GM19467 (cell line): Measurements from ENCODE around the gene ABCB8.

Experiments used
- ATAC-seq: cut with Tn5 transposase; IDR thresholded peaks from one replicate; pipeline ENCODE4 v1.9.1; 2021; ENCODE audit warnings: mild to moderate bottlenecking, moderate library complexity; ENCODE audit not compliant: unreplicated experiment

The ABCB8 gene

GRCh38 chr7:151028131-151028947 lies at the start of gene ABCB8:
TSS of gene ABCB8 (plus strand) at chr7:151028450. CDS start at chr7:151028516, 66 bp downstream.
- ATAC-seq, result peak; percentile 98

GRCh38 chr7:150979713-150980390 lies 48.4 kb upstream of the ABCB8 start:
- no peak for ATAC-seq

GRCh38 chr7:150980663-150981062 lies 47.6 kb upstream of the ABCB8 start:
- no peak for ATAC-seq

GRCh38 chr7:150981644-150982043 lies 46.6 kb upstream of the ABCB8 start:
- no peak for ATAC-seq

GRCh38 chr7:150982351-150982750 lies 45.9 kb upstream of the ABCB8 start:
- no peak for ATAC-seq

GRCh38 chr7:150983893-150984368 lies 44.3 kb upstream of the ABCB8 start:
- no peak for ATAC-seq

GRCh38 chr7:150986099-150986512 lies 42.1 kb upstream of the ABCB8 start:
- no peak for ATAC-seq

GRCh38 chr7:150986556-150986955 lies 41.7 kb upstream of the ABCB8 start:
- no peak for ATAC-seq

- ATAC-seq, result no peak
Measured at GRCh38 chr7:150988230-150989226, 39.7 kb upstream of the ABCB8 start.

- no peak for ATAC-seq
Measured at GRCh38 chr7:150989456-150989855, 38.8 kb upstream of the ABCB8 start.

- no peak for ATAC-seq
Measured at GRCh38 chr7:150990416-150991186, 37.6 kb upstream of the ABCB8 start, which contains the start of gene NOS3. TSS of gene NOS3 (plus strand) at chr7:150991017. CDS start at chr7:150993804, 2,787 bp downstream.

GRCh38 chr7:150992051-150992640 lies 36.1 kb upstream of the ABCB8 start:
- no peak for ATAC-seq

- ATAC-seq, result peak; percentile 55
Measured at GRCh38 chr7:150992833-150993302, 35.4 kb upstream of the ABCB8 start.

GRCh38 chr7:150993511-150993910 lies 34.7 kb upstream of the ABCB8 start:
- no peak for ATAC-seq

GRCh38 chr7:150994141-150994837 lies 34.0 kb upstream of the ABCB8 start:
- ATAC-seq, result no peak

- ATAC-seq, result no peak
Measured at GRCh38 chr7:150994838-150995510, 33.3 kb upstream of the ABCB8 start.

GRCh38 chr7:150996376-150997074 lies 31.7 kb upstream of the ABCB8 start:
- no peak for ATAC-seq

GRCh38 chr7:150997075-150997511 lies 31.2 kb upstream of the ABCB8 start:
- no peak for ATAC-seq
